OCI-LY1 (cell line): ENCODE results near the gene APC.

Source experiments
- CTCF ChIP-seq: fragments of 200-600 bp; sonication (generic), shearing (Covaris generic); IDR thresholded peaks from 2 replicates; pipeline ENCODE4 v1.5.1; 2017; ENCODE audit warnings: mild to moderate bottlenecking, antibody characterized with exemption, low read length, moderate library complexity, mixed read lengths
- EZH2 ChIP-seq: fragments of 200-600 bp; sonication (generic), shearing (Covaris generic); IDR thresholded peaks from 2 replicates; pipeline ENCODE4 v1.8.0; 2017; ENCODE audit warnings: borderline replicate concordance, mixed run types, mild to moderate bottlenecking, antibody characterized with exemption, low read length, moderate library complexity, mixed read lengths

- TF ChIP-seq EZH2 = no peak
- TF ChIP-seq CTCF = no peak
Measured at GRCh38 chr5:112758676-112759075, 21.0 kb downstream of the APC start.
